ENCODE measurements around the gene ARHGAP10.

The ARHGAP10 gene

GRCh38 chr4:147944670-147945260 is 212.9 kb downstream of the ARHGAP10 start:
- no peak for DNase-seq (ENCODE audit: low read depth)
- no peak overlapping the region for H3K4me3 ChIP-seq (ENCODE audit: low read depth, low read length)
- TF ChIP-seq CTCF (conservative IDR thresholded peaks at IDR 0.05; ENCODE audit: low read depth, low read length) = no peak

GRCh38 chr4:147948336-147948735 is 216.4 kb downstream of the ARHGAP10 start:
- no peak overlapping the region for H3K4me3 ChIP-seq (ENCODE audit: low read depth, low read length)
- no peak for DNase-seq (ENCODE audit: low read depth)
- no peak for TF ChIP-seq CTCF (conservative IDR thresholded peaks at IDR 0.05; ENCODE audit: low read depth, low read length)

GRCh38 chr4:147950261-147950660 is 218.4 kb downstream of the ARHGAP10 start:
- TF ChIP-seq CTCF (conservative IDR thresholded peaks at IDR 0.05; ENCODE audit: low read depth, low read length) = no peak
- no peak for DNase-seq (ENCODE audit: low read depth)
- H3K4me3 ChIP-seq (ENCODE audit: low read depth, low read length) = no peak overlapping the region

- TF ChIP-seq CTCF (conservative IDR thresholded peaks at IDR 0.05; ENCODE audit: low read depth, low read length) = no peak
- DNase-seq (ENCODE audit: low read depth) = no peak
- no peak overlapping the region for H3K4me3 ChIP-seq (ENCODE audit: low read depth, low read length)
Observed at GRCh38 chr4:147950841-147951240, 219.0 kb downstream of the ARHGAP10 start.

- TF ChIP-seq CTCF (conservative IDR thresholded peaks at IDR 0.05; ENCODE audit: low read depth, low read length) = no peak
- DNase-seq (ENCODE audit: low read depth) = no peak
- H3K4me3 ChIP-seq (ENCODE audit: low read depth, low read length) = no peak overlapping the region
Observed at GRCh38 chr4:147954850-147955249, 223.0 kb downstream of the ARHGAP10 start.

- no peak for DNase-seq (ENCODE audit: low read depth)
- no peak overlapping the region for H3K4me3 ChIP-seq (ENCODE audit: low read depth, low read length)
- no peak for TF ChIP-seq CTCF (conservative IDR thresholded peaks at IDR 0.05; ENCODE audit: low read depth, low read length)
Observed at GRCh38 chr4:147955827-147956558, 224.1 kb downstream of the ARHGAP10 start.

GRCh38 chr4:147957446-147957845 is 225.6 kb downstream of the ARHGAP10 start:
- no peak for DNase-seq (ENCODE audit: low read depth)
- H3K4me3 ChIP-seq (ENCODE audit: low read depth, low read length) = no peak overlapping the region
- no peak for TF ChIP-seq CTCF (conservative IDR thresholded peaks at IDR 0.05; ENCODE audit: low read depth, low read length)

Measured in choroid plexus epithelial cell (primary cell).